Neutrophil (primary cell): ENCODE data around the gene EDEM1.
"Not testable (repeated sequence)": the region's sequence is repeated elsewhere in the genome, so short reads cannot be mapped to it uniquely, and the experiment has no call there.

ENCODE experiments used
- H3K27ac ChIP-seq: fragments of 200-600 bp; sonication (generic); 2 replicates; pipeline ENCODE4 v1.5.1; 2016; ENCODE audit warnings: mild to moderate bottlenecking, moderate library complexity
- H3K27me3 ChIP-seq: fragments of 200-600 bp; sonication (generic); 2 replicates; pipeline ENCODE4 v1.6.0; 2016; ENCODE audit warnings: mild to moderate bottlenecking
- H3K36me3 ChIP-seq: fragments of 200-600 bp; sonication (generic); 2 replicates; pipeline ENCODE4 v1.5.1; 2017
- H3K4me1 ChIP-seq, 2 experiments: fragments of 200-600 bp in 1 of 2; sonication (generic) in 1 of 2; 1 replicate in 1 of 2; 2 replicates in 1 of 2; pipeline versions ENCODE4 v1.5.1 to v1.6.1; 2013 to 2016; ENCODE audit warnings: low read depth in 1 of 2, low read length in 1 of 2, mild to moderate bottlenecking in 1 of 2, moderate library complexity in 1 of 2; ENCODE audit not compliant: control insufficient read depth in 1 of 2, insufficient read depth in 1 of 2
- H3K4me3 ChIP-seq, 2 experiments: fragments of 200-600 bp in 1 of 2; sonication (generic) in 1 of 2; 1 replicate in 1 of 2; 2 replicates in 1 of 2; pipeline ENCODE4 v1.5.1; 2013 to 2016; ENCODE audit warnings: low read depth in 1 of 2, low read length in 1 of 2, mild to moderate bottlenecking in 1 of 2, moderate library complexity in 1 of 2
- H3K9me3 ChIP-seq: fragments of 200-600 bp; sonication (generic); 2 replicates; pipeline ENCODE4 v1.5.1; 2016
- TF ChIP-seq, protein P1 (sequence below): fragments of 200-600 bp; sonication (generic); IDR thresholded peaks from 2 replicates; pipeline ENCODE4 v1.5.1; 2016; ENCODE audit warnings: antibody characterized with exemption

The EDEM1 gene

DNA sequence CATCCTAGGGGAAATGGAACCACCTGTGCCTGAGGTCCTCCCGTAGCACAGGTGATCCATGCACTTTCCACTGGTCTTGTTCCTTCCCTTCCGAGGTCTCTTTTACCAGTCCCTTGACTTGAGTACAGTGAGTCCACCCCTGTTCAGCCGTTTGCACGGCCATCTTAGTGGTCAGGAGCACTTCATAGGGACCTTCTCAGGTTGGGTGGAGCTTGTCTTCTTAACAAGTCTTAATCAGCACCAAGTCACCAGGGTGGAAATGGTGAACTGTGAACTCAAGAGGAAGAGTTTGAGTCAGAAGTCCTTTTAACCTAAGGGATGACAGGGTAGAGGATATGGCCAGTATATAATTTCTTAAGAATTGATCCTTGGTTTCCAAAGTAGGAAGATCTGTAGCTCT lies 44.0 kb upstream of the EDEM1 start:
- no peaks in the 10 kb centered on the region for H3K9me3 ChIP-seq
- H3K4me3 ChIP-seq, result no peak overlapping the region
- H3K4me1 ChIP-seq, result peaks cover 25 to 36% of the 10 kb centered on the region in 2 experiments
- no peaks in the 10 kb centered on the region for H3K27me3 ChIP-seq
- TF ChIP-seq, protein P1, sequence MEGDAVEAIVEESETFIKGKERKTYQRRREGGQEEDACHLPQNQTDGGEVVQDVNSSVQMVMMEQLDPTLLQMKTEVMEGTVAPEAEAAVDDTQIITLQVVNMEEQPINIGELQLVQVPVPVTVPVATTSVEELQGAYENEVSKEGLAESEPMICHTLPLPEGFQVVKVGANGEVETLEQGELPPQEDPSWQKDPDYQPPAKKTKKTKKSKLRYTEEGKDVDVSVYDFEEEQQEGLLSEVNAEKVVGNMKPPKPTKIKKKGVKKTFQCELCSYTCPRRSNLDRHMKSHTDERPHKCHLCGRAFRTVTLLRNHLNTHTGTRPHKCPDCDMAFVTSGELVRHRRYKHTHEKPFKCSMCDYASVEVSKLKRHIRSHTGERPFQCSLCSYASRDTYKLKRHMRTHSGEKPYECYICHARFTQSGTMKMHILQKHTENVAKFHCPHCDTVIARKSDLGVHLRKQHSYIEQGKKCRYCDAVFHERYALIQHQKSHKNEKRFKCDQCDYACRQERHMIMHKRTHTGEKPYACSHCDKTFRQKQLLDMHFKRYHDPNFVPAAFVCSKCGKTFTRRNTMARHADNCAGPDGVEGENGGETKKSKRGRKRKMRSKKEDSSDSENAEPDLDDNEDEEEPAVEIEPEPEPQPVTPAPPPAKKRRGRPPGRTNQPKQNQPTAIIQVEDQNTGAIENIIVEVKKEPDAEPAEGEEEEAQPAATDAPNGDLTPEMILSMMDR, result no peak
- H3K36me3 ChIP-seq, result peaks cover 3% of the 10 kb centered on the region
- peak overlapping the region; percentile 72 for H3K27ac ChIP-seq

DNA sequence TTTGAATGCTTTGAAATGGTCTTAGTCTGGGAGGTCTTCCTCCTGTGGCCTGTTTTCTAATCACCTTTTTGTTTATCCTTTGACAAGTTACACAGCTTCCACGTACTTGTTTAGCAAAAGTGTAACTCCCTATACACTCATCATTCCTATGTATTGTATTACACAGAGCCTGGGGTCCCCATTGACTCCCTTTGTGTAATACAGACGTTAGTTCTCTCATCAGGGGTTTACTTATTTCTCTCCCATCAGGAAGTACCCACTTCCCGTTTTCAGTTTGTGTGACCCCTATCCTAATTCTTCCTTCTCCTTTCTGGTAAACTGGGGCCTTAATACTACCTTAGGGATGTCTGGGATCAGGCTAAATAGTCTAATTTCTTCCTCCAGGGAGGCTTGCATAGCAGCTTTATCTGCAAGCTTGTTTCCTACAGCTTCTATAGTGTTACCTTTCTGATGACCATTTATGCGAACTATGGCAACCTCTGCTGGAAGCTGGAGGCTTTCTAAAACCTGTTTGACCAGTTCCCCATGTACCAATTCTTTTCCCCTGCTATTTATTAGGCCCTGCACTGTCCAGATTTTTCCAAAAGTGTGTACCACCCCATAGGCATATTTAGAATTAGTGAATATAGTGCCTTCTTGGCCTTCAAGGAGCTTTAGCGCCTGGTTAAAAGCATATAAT lies 43.1 kb upstream of the EDEM1 start:
- Histone ChIP-seq H3K36me3 (peaks cover 3% of the 10 kb centered on the region), H3K27ac (peak overlapping the region; percentile 72), H3K27me3 (no peaks in the 10 kb centered on the region), H3K9me3 (no peaks in the 10 kb centered on the region), H3K4me3 (no peak overlapping the region), H3K4me1 (peaks cover 15 to 26% of the 10 kb centered on the region in 2 experiments)
- TF ChIP-seq, protein P1, result no peak

DNA sequence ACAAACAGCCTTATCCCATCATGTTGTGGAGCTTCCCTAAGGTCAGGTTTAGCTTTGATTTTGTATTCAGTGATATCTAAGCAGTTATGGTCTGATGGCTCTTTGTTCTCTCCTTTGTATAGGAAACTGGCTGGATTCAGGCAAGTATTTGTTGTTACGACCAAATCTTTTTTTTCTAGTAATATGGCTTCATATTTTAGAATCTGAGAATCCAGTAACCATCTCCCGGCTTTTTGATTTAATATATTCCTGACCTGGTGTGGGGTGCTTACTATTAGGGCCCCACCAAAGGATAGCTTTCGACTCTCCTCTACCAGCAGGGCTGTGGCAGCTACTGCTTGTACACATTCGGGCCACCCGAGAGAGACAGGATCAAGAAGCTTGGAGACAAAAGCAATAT lies 42.4 kb upstream of the EDEM1 start:
- Histone ChIP-seq H3K4me3 (no peak overlapping the region), H3K4me1 (peaks cover 9 to 20% of the 10 kb centered on the region in 2 experiments), H3K36me3 (peaks cover 3% of the 10 kb centered on the region), H3K27me3 (no peaks in the 10 kb centered on the region), H3K9me3 (no peaks in the 10 kb centered on the region), H3K27ac (peak overlapping the region; percentile 72)
- TF ChIP-seq, protein P1, result no peak

DNA sequence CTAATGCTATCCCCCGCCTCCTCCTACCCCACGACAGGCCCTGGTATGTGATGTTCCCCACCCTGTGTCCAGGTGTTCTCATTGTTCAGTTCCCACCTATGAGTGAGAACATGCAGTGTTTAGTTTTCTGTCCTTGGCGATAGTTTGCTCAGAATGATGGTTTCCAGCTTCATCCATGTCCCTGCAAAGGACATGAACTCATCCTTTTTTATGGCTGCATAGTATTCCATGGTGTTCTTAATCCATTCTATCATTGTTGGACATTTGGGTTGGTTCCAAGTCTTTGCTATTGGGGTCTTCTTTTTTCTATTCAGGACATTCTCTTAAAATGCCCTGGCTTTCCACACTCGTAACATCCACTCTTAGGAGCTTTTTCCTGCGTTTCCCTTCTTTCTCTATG lies 40.4 kb upstream of the EDEM1 start:
- not testable (repeated sequence) for H3K36me3 ChIP-seq, H3K9me3 ChIP-seq, H3K4me3 ChIP-seq, H3K27me3 ChIP-seq, H3K27ac ChIP-seq
- H3K4me1 ChIP-seq, result peaks cover 7 to 17% of the 10 kb centered on the region in 2 experiments

DNA sequence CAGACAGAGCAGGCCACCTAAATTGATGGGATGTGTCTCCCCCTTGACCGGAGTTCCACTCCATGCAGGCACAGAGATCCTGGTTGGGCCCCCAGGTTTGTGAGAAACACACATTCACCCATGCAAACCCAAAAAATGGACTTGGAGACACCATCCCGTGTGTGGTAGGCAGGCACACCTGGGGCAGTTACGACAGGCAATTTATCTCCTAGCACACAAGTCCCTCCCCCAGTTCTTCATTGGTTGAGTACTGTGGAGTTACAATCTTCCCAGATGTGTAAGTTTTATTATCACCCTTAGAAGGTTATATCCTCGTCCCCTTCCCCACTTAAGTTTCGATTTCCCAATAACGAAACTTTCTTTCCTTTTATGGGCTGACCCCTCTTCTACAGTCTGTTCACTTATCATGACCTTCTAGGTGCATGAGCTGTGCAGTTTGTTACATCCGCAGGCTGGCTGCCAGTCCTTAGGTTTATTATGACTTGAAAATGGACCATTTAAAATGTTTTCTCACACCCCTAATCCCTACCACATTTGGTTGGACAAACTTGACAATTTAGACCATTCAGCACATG lies 38.1 kb upstream of the EDEM1 start:
- no peaks in the 10 kb centered on the region for H3K36me3 ChIP-seq
- H3K4me1 ChIP-seq, result peaks cover 6 to 10% of the 10 kb centered on the region in 2 experiments
- no peak overlapping the region for H3K27ac ChIP-seq
- TF ChIP-seq, protein P1, result no peak
- no peaks in the 10 kb centered on the region for H3K9me3 ChIP-seq
- H3K27me3 ChIP-seq, result no peaks in the 10 kb centered on the region
- H3K4me3 ChIP-seq, result no peak overlapping the region

DNA sequence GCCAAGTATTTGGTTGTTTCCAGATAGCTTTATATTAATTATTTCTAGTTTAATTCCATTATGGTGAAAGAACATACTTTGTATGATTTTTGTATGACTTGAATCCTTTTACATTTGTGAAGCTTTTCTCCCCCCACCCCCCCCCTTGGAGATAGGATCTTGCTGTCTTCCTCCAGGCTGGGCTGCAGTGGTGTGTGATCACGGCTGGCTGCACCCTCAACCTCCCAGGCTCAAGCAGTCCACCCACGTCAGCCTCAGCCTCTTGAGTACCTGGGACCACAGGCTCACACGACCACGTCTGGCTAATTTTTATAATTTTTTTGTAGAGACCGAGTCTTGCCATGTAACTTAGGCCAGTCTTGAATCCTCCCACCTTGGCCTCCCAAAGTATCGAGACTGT lies 35.9 kb upstream of the EDEM1 start:
- H3K36me3 ChIP-seq, result no peaks in the 10 kb centered on the region
- H3K9me3 ChIP-seq, result no peaks in the 10 kb centered on the region
- no peak overlapping the region for H3K4me3 ChIP-seq
- no peak overlapping the region for H3K27ac ChIP-seq
- no peaks in the 10 kb centered on the region for H3K4me1 ChIP-seq
- H3K27me3 ChIP-seq, result no peaks in the 10 kb centered on the region
- TF ChIP-seq, protein P1, result no peak
